Measurements from ENCODE around the gene ZNF74. TPM values are rescaled to one million over a fixed set of nuclear protein-coding genes. Genes with fewer than 3 reads are reported as not detected.

Gene ZNF74
- total RNA-seq, 1 experiment from 2014 or later = 15.6 TPM

- no peaks in the 10 kb centered on the region for H3K9me3 Mint-ChIP-seq (ENCODE audit: unreplicated experiment)
- H3K4me3 Mint-ChIP-seq (ENCODE audit: unreplicated experiment) = no peak overlapping the region
- H3K36me3 Mint-ChIP-seq (ENCODE audit: insufficient read depth, unreplicated experiment) = peaks cover 5% of the 10 kb centered on the region
- intact Hi-C loops (cut with micrococcal nuclease; ENCODE audit: unreplicated experiment) = no loop called here
- H3K4me1 ChIP-seq = no peaks in the 10 kb centered on the region
- no peaks in the 10 kb centered on the region for H3K27me3 Mint-ChIP-seq (ENCODE audit: insufficient read depth, unreplicated experiment)
- no peak overlapping the region for H3K27ac Mint-ChIP-seq (ENCODE audit: unreplicated experiment)
- H3K4me3 ChIP-seq (ENCODE audit: low read depth, low read length) = no peak overlapping the region
- H3K27me3 ChIP-seq (replicated peaks; ENCODE audit: control insufficient read depth, insufficient read depth, low read length) = no peaks in the 10 kb centered on the region
- ChIA-PET CTCF (no interaction called here), POLR2A (no interaction called here)
- no peaks in the 10 kb centered on the region for H3K4me1 Mint-ChIP-seq (ENCODE audit: low read depth, unreplicated experiment)
- DNase-seq = no peak
- H3K9me3 ChIP-seq = no peaks in the 10 kb centered on the region
- no peak for TF ChIP-seq CTCF (IDR thresholded peaks at IDR 0.05; ENCODE audit: insufficient read depth in 1 of 2, low read depth in 1 of 2, low read length in 1 of 2, severe bottlenecking in 1 of 2, unreplicated experiment in 1 of 2)
- BruUV-seq (replicated peaks) = no TSS peak
- H3K36me3 ChIP-seq (ENCODE audit: control insufficient read depth, insufficient read depth, low read length) = 0 out of 2 replicates have a peak, but pooled peaks cover 2% of the 10 kb centered on the region
These were observed 11.5 kb downstream of the ZNF74 start for GRCh38 chr22:20405291-20405930.

DNA sequence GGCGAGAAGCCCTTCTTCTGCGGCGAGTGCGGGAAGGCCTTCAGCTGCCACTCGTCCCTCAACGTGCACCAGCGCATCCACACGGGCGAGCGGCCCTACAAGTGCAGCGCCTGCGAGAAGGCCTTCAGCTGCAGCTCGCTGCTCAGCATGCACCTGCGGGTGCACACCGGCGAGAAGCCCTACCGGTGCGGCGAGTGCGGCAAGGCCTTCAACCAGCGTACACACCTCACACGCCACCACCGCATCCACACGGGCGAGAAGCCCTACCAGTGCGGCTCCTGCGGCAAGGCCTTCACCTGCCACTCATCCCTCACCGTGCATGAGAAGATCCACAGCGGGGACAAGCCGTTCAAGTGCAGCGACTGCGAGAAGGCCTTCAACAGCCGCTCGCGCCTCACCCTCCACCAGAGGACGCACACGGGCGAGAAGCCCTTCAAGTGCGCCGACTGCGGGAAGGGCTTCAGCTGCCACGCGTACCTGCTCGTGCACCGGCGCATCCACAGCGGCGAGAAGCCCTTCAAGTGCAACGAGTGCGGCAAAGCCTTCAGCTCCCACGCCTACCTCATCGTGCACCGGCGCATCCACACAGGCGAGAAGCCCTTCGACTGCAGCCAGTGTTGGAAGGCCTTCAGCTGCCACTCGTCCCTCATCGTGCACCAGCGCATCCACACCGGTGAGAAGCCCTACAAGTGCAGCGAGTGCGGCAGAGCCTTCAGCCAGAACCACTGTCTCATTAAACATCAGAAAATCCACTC is 12.2 kb downstream of the ZNF74 start:
- BruUV-seq (replicated peaks) = no TSS peak
- H3K9me3 ChIP-seq = no peaks in the 10 kb centered on the region
- Mint-ChIP-seq H3K9me3 (ENCODE audit: unreplicated experiment) (no peaks in the 10 kb centered on the region), H3K4me1 (ENCODE audit: low read depth, unreplicated experiment) (no peaks in the 10 kb centered on the region), H3K36me3 (ENCODE audit: insufficient read depth, unreplicated experiment) (peaks cover 5% of the 10 kb centered on the region), H3K4me3 (ENCODE audit: unreplicated experiment) (no peak overlapping the region), H3K27me3 (ENCODE audit: insufficient read depth, unreplicated experiment) (no peaks in the 10 kb centered on the region), H3K27ac (ENCODE audit: unreplicated experiment) (no peak overlapping the region)
- ChIA-PET POLR2A (no interaction called here), CTCF (no interaction called here)
- DNase-seq = no peak
- H3K4me3 ChIP-seq (ENCODE audit: low read depth, low read length) = no peak overlapping the region
- no peaks in the 10 kb centered on the region for H3K27me3 ChIP-seq (replicated peaks; ENCODE audit: control insufficient read depth, insufficient read depth, low read length)
- TF ChIP-seq CTCF (IDR thresholded peaks at IDR 0.05; ENCODE audit: insufficient read depth in 1 of 2, low read depth in 1 of 2, low read length in 1 of 2, severe bottlenecking in 1 of 2, unreplicated experiment in 1 of 2) = no peak
- intact Hi-C loops (cut with micrococcal nuclease; ENCODE audit: unreplicated experiment) = no loop called here
- H3K4me1 ChIP-seq = no peaks in the 10 kb centered on the region
- no peaks in the 10 kb centered on the region for H3K36me3 ChIP-seq (ENCODE audit: control insufficient read depth, insufficient read depth, low read length)

DNA sequence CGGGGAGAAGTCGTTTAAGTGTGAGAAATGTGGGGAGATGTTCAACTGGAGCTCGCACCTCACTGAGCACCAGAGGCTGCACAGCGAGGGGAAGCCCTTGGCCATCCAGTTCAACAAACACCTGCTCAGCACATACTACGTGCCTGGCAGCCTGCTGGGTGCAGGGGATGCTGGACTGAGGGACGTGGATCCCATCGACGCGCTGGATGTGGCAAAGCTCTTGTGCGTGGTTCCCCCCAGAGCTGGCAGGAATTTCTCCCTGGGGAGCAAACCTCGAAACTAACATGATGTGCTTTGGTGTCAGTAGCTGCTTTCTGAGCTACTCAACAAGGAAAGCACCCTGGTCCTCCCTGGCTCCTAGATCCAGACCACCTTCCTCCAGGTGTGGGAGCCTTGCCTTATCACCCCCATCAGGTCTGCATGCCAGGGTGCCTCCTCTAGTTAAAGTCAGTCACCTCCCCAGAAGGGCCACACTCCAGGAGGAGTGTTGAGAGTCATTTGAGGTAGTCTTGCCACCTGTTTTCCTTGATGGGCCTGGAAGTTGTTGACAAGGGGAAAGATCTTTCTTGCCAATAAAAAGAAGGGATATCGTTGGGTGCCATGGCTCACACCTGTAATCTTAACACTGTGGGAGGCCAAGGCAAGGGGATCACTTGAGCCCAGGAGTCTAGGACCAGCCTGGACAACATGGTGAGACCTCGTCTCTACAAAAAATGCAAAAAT is 12.9 kb downstream of the ZNF74 start:
- POLR2A ChIA-PET = no interaction called here
- no peak for DNase-seq
- BruUV-seq (replicated peaks) = no TSS peak
- H3K27me3 Mint-ChIP-seq (ENCODE audit: insufficient read depth, unreplicated experiment) = no peaks in the 10 kb centered on the region
- intact Hi-C loops (cut with micrococcal nuclease; ENCODE audit: unreplicated experiment) = no loop called here
- no peak overlapping the region for H3K4me3 Mint-ChIP-seq (ENCODE audit: unreplicated experiment)
- H3K4me3 ChIP-seq (ENCODE audit: low read depth, low read length) = no peak overlapping the region
- H3K36me3 ChIP-seq (ENCODE audit: control insufficient read depth, insufficient read depth, low read length) = no peaks in the 10 kb centered on the region
- no peaks in the 10 kb centered on the region for H3K9me3 ChIP-seq
- no peaks in the 10 kb centered on the region for H3K9me3 Mint-ChIP-seq (ENCODE audit: unreplicated experiment)
- H3K36me3 Mint-ChIP-seq (ENCODE audit: insufficient read depth, unreplicated experiment) = peaks cover 5% of the 10 kb centered on the region
- CTCF ChIA-PET = no interaction called here
- H3K4me1 ChIP-seq = no peaks in the 10 kb centered on the region
- H3K27me3 ChIP-seq (replicated peaks; ENCODE audit: control insufficient read depth, insufficient read depth, low read length) = no peaks in the 10 kb centered on the region
- H3K27ac Mint-ChIP-seq (ENCODE audit: unreplicated experiment) = no peak overlapping the region
- H3K4me1 Mint-ChIP-seq (ENCODE audit: low read depth, unreplicated experiment) = no peaks in the 10 kb centered on the region
- TF ChIP-seq CTCF (IDR thresholded peaks at IDR 0.05; ENCODE audit: insufficient read depth in 1 of 2, low read depth in 1 of 2, low read length in 1 of 2, severe bottlenecking in 1 of 2, unreplicated experiment in 1 of 2) = no peak

Measured in Caco-2 (cell line).